GM06990 (cell line): ENCODE results near the gene PAPLN.

ENCODE experiments used
- DNase-seq: peaks from one replicate; pipeline ENCODE4 v3.0.0-alpha.2; 2011; ENCODE audit not compliant: insufficient read length; ENCODE audit errors: extremely low read depth
- H3K27me3 ChIP-seq: replicated peaks from 2 replicates; pipeline ENCODE4 v1.6.0; 2011; ENCODE audit warnings: low read length; ENCODE audit not compliant: control insufficient read depth, insufficient read depth
- H3K36me3 ChIP-seq: 2 replicates; pipeline ENCODE4 v1.5.1; 2011; ENCODE audit warnings: low read length; ENCODE audit not compliant: control insufficient read depth, insufficient read depth
- H3K4me3 ChIP-seq: replicated peaks from 2 replicates; pipeline ENCODE4 v1.5.1; 2011; ENCODE audit warnings: low read depth, mild to moderate bottlenecking, control low read depth, low read length
- CTCF ChIP-seq: IDR thresholded peaks from 2 replicates; pipeline ENCODE4 v1.5.1; 2011; ENCODE audit warnings: low read length, control low read depth, mild to moderate bottlenecking, inconsistent platforms; ENCODE audit not compliant: insufficient read depth, poor library complexity, severe bottlenecking

Gene PAPLN

DNA sequence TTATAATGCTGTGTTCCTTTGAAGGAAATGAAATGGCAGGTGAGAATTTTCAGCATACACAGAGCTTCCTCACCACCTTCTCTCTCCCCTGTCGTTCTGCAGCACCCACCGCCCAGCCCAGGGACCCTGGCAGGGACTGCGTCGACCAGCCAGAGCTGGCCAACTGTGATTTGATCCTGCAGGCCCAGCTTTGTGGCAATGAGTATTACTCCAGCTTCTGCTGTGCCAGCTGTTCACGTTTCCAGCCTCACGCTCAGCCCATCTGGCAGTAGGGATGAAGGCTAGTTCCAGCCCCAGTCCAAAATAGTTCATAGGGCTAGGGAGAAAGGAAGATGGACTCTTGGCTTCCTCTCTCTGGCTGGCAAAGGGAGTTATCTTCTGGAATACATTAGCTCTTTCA, 35.1 kb downstream of the PAPLN start:
- TF ChIP-seq CTCF: no peak
- H3K4me3 ChIP-seq: no peak overlapping the region
- peaks cover 15% of the 10 kb centered on the region for H3K36me3 ChIP-seq
- no peaks in the 10 kb centered on the region for H3K27me3 ChIP-seq
- no peak for DNase-seq

- no peak for TF ChIP-seq CTCF
- Histone ChIP-seq H3K27me3 (no peaks in the 10 kb centered on the region), H3K36me3 (peaks cover 8% of the 10 kb centered on the region), H3K4me3 (no peak overlapping the region)
- DNase-seq: no peak
Measured at GRCh38 chr14:73273799-73274198, 36.5 kb downstream of the PAPLN start.

- no peak for DNase-seq
- H3K27me3 ChIP-seq: no peaks in the 10 kb centered on the region
- no peak overlapping the region for H3K4me3 ChIP-seq
- TF ChIP-seq CTCF: no peak
- peaks cover 10% of the 10 kb centered on the region for H3K36me3 ChIP-seq
Measured at GRCh38 chr14:73276836-73277235, 39.5 kb downstream of the PAPLN start.

- no peak for TF ChIP-seq CTCF
- no peak for DNase-seq
- Histone ChIP-seq H3K27me3 (no peaks in the 10 kb centered on the region), H3K36me3 (peaks cover 13% of the 10 kb centered on the region), H3K4me3 (no peak overlapping the region)
Measured at GRCh38 chr14:73277376-73277775, 40.1 kb downstream of the PAPLN start.

GRCh38 chr14:73280903-73281302, 43.6 kb downstream of the PAPLN start:
- H3K36me3 ChIP-seq: peaks cover 17% of the 10 kb centered on the region
- no peak for DNase-seq
- H3K4me3 ChIP-seq: no peak overlapping the region
- no peak for TF ChIP-seq CTCF
- H3K27me3 ChIP-seq: no peaks in the 10 kb centered on the region
